Measurements from ENCODE around the gene SLAMF7. TPM values are rescaled to one million over a fixed set of nuclear protein-coding genes. Genes with fewer than 3 reads are reported as not detected.
"Not testable (repeated sequence)": the region's sequence is repeated elsewhere in the genome, so short reads cannot be mapped to it uniquely, and the experiment has no call there.

Gene SLAMF7
- total RNA-seq (not detected in 2 replicates), polyA plus RNA-seq (not detected in 2 replicates), polyA minus RNA-seq (ENCODE audit: low replicate concordance) (not detected in 2 replicates)
- not detected in 2 replicates for polyA plus RNA-seq (2012)

- H3K79me2 ChIP-seq (ENCODE audit: control insufficient read depth, insufficient read depth, low read length), result no peaks in the 10 kb centered on the region
- H3K27ac ChIP-seq (ENCODE audit: insufficient read depth, low read length), result no peak within 1 kb of the TSS
- no peak for DNase-seq (ENCODE audit: low read depth in 2 of 2)
- H3K9ac ChIP-seq (ENCODE audit: insufficient read depth, low read length), result no peak within 1 kb of the TSS
- no peak within 1 kb of the TSS for H3K4me2 ChIP-seq (ENCODE audit: extremely low read depth, insufficient read depth, low read length)
- no peak within 1 kb of the TSS for H2AFZ ChIP-seq (ENCODE audit: low read length)
- H3K4me3 ChIP-seq (replicated peaks in 1 of 4; ENCODE audit: control extremely low read depth in 1 of 4, insufficient read depth in 1 of 4, low read depth in 3 of 4, low read length in 4 of 4), result no peak within 1 kb of the TSS
- no peaks in the 10 kb centered on the region for H3K4me1 ChIP-seq (ENCODE audit: control insufficient read depth, extremely low read depth, insufficient read depth, low read length)
- no peaks in the 10 kb centered on the region for H3K9me3 ChIP-seq (ENCODE audit: control insufficient read depth, insufficient read depth, low read depth, low read length)
- H3K36me3 ChIP-seq (ENCODE audit: control insufficient read depth, insufficient read depth, low read length), result no peaks in the 10 kb centered on the region
- no peaks in the 10 kb centered on the region for H4K20me1 ChIP-seq (ENCODE audit: control insufficient read depth, extremely low read depth, insufficient read depth, low read length)
- TF ChIP-seq EZH2 (IDR thresholded peaks at IDR 0.05; ENCODE audit: low read length, missing control alignments) (no peak), CTCF (conservative IDR thresholded peaks at IDR 0.05 in 1 of 2, IDR thresholded peaks at IDR 0.05 in 1 of 2; ENCODE audit: low read depth in 1 of 2, low read length in 2 of 2) (no peak)
- no peaks in the 10 kb centered on the region for H3K27me3 ChIP-seq (ENCODE audit: control insufficient read depth, insufficient read depth, low read length)
Observed at GRCh38 chr1:160739098-160739511, at the start of gene SLAMF7. Gene SLAMF7 (plus strand): TSS chr1:160739247. CDS start chr1:160739302, 55 bp downstream.

- H3K4me2 ChIP-seq (ENCODE audit: extremely low read depth, insufficient read depth, low read length); H3K9ac ChIP-seq (ENCODE audit: insufficient read depth, low read length); H3K27ac ChIP-seq (ENCODE audit: insufficient read depth, low read length); H3K4me3 ChIP-seq (replicated peaks in 1 of 4; ENCODE audit: control extremely low read depth in 1 of 4, insufficient read depth in 1 of 4, low read depth in 3 of 4, low read length in 4 of 4); H3K79me2 ChIP-seq (ENCODE audit: control insufficient read depth, insufficient read depth, low read length); H3K27me3 ChIP-seq (ENCODE audit: control insufficient read depth, insufficient read depth, low read length); H2AFZ ChIP-seq (ENCODE audit: low read length); DNase-seq (ENCODE audit: low read depth in 2 of 2); H3K9me3 ChIP-seq (ENCODE audit: control insufficient read depth, insufficient read depth, low read depth, low read length); H3K36me3 ChIP-seq (ENCODE audit: control insufficient read depth, insufficient read depth, low read length); H4K20me1 ChIP-seq (ENCODE audit: control insufficient read depth, extremely low read depth, insufficient read depth, low read length); H3K4me1 ChIP-seq (ENCODE audit: control insufficient read depth, extremely low read depth, insufficient read depth, low read length): not testable (repeated sequence)
Observed at GRCh38 chr1:160692390-160692789, 46.7 kb upstream of the SLAMF7 start.

- no peaks in the 10 kb centered on the region for H3K9me3 ChIP-seq (ENCODE audit: control insufficient read depth, insufficient read depth, low read depth, low read length)
- no peaks in the 10 kb centered on the region for H3K27me3 ChIP-seq (ENCODE audit: control insufficient read depth, insufficient read depth, low read length)
- no peak for DNase-seq (ENCODE audit: low read depth in 2 of 2)
- no peak overlapping the region for H3K4me2 ChIP-seq (ENCODE audit: extremely low read depth, insufficient read depth, low read length)
- H3K9ac ChIP-seq (ENCODE audit: insufficient read depth, low read length), result no peak overlapping the region
- no peaks in the 10 kb centered on the region for H3K36me3 ChIP-seq (ENCODE audit: control insufficient read depth, insufficient read depth, low read length)
- H4K20me1 ChIP-seq (ENCODE audit: control insufficient read depth, extremely low read depth, insufficient read depth, low read length), result no peaks in the 10 kb centered on the region
- H3K79me2 ChIP-seq (ENCODE audit: control insufficient read depth, insufficient read depth, low read length), result no peaks in the 10 kb centered on the region
- TF ChIP-seq EZH2 (IDR thresholded peaks at IDR 0.05; ENCODE audit: low read length, missing control alignments) (no peak), CTCF (conservative IDR thresholded peaks at IDR 0.05 in 1 of 2, IDR thresholded peaks at IDR 0.05 in 1 of 2; ENCODE audit: low read depth in 1 of 2, low read length in 2 of 2) (no peak)
- no peak overlapping the region for H3K27ac ChIP-seq (ENCODE audit: insufficient read depth, low read length)
- H2AFZ ChIP-seq (ENCODE audit: low read length), result no peak overlapping the region
- H3K4me3 ChIP-seq (replicated peaks in 1 of 4; ENCODE audit: control extremely low read depth in 1 of 4, insufficient read depth in 1 of 4, low read depth in 3 of 4, low read length in 4 of 4), result no peak overlapping the region
- no peaks in the 10 kb centered on the region for H3K4me1 ChIP-seq (ENCODE audit: control insufficient read depth, extremely low read depth, insufficient read depth, low read length)
Observed at GRCh38 chr1:160702100-160702499, 36.9 kb upstream of the SLAMF7 start.

All from fibroblast of lung (primary cell).